HEK293 (cell line): ENCODE measurements around the gene COL5A1.

Experiments used
- CTCF ChIA-PET: fragments of 350-600 bp; formaldehyde crosslinking; extraction: SDS; loops from one replicate; lab custom pipeline; 2021; ENCODE audit warnings: antibody characterized with exemption; lab: Yijun Ruan, JAX
- POLR2A ChIA-PET: fragments of 300-600 bp; formaldehyde crosslinking; extraction: SDS; loops from one replicate; lab custom pipeline; 2020; ENCODE audit warnings: antibody characterized with exemption, inconsistent platforms; lab: Yijun Ruan, JAX
- H3K27ac ChIP-seq: fragments of 200-500 bp; sonication (Bioruptor generic); 2 replicates; pipeline ENCODE4 v1.5.1; 2014; ENCODE audit warnings: low read depth, low read length, control low read depth, inconsistent platforms; ENCODE audit errors: extremely low read depth
- H3K36me3 ChIP-seq, 2 experiments: fragments of 200-500 bp in 1 of 2; sonication (Bioruptor generic) in 1 of 2; 1 replicate in 1 of 2; 2 replicates in 1 of 2; pipeline ENCODE4 v1.5.1; 2014 to 2017; ENCODE audit warnings: inconsistent platforms in 2 of 2, low read length in 2 of 2; ENCODE audit not compliant: control insufficient read depth in 2 of 2, insufficient read depth in 1 of 2
- H3K4me1 ChIP-seq: fragments of 200-500 bp; sonication (Bioruptor generic); 2 replicates; pipeline ENCODE4 v1.5.1; 2014; ENCODE audit warnings: mild to moderate bottlenecking, low read length, inconsistent platforms; ENCODE audit not compliant: control insufficient read depth, insufficient read depth
- H3K4me3 ChIP-seq: 2 replicates; pipeline ENCODE4 v1.5.1; 2011; ENCODE audit warnings: low read depth, mild to moderate bottlenecking, control low read depth, low read length, moderate library complexity
- H3K9me3 ChIP-seq: fragments of 200-500 bp; sonication (Bioruptor generic); 2 replicates; pipeline ENCODE4 v1.5.1; 2014; ENCODE audit warnings: low read depth, low read length, inconsistent platforms; ENCODE audit not compliant: control insufficient read depth, insufficient read depth
- KLF8 ChIP-seq: fragments of 450-650 bp; formaldehyde crosslinking; IDR thresholded peaks from 2 replicates; pipeline ENCODE4 v1.5.1; 2016; ENCODE audit warnings: missing biosample characterization, missing genetic modification characterization
- MYNN ChIP-seq: fragments of 450-650 bp; formaldehyde crosslinking; IDR thresholded peaks from 2 replicates; pipeline ENCODE4 v1.5.1; 2016; ENCODE audit warnings: missing biosample characterization, missing genetic modification characterization, borderline replicate concordance
- OVOL3 ChIP-seq: fragments of 450-650 bp; formaldehyde crosslinking; IDR thresholded peaks from 2 replicates; pipeline ENCODE4 v1.5.1; 2016; ENCODE audit warnings: missing biosample characterization, missing genetic modification characterization
- ZBTB21 ChIP-seq: fragments of 450-650 bp; formaldehyde crosslinking; IDR thresholded peaks from 2 replicates; pipeline ENCODE4 v1.5.1; 2017; ENCODE audit warnings: missing biosample characterization, missing genetic modification characterization
- ZFP69B ChIP-seq: fragments of 450-650 bp; formaldehyde crosslinking; IDR thresholded peaks from 2 replicates; pipeline ENCODE4 v1.5.1; 2016; ENCODE audit warnings: missing biosample characterization, missing genetic modification characterization
- ZNF16 ChIP-seq: fragments of 450-650 bp; formaldehyde crosslinking; IDR thresholded peaks from 2 replicates; pipeline ENCODE4 v1.5.1; 2016; ENCODE audit warnings: low read depth, missing biosample characterization, missing genetic modification characterization
- ZNF169 ChIP-seq: fragments of 450-650 bp; formaldehyde crosslinking; IDR thresholded peaks from 2 replicates; pipeline ENCODE4 v1.5.1; 2016; ENCODE audit warnings: missing biosample characterization, missing genetic modification characterization
- ZNF19 ChIP-seq: fragments of 450-650 bp; formaldehyde crosslinking; IDR thresholded peaks from 2 replicates; pipeline ENCODE4; 2016; ENCODE audit warnings: missing biosample characterization, missing genetic modification characterization, low read depth
- ZNF2 ChIP-seq: fragments of 450-650 bp; formaldehyde crosslinking; IDR thresholded peaks from 2 replicates; pipeline ENCODE4 v1.5.1; 2016; ENCODE audit warnings: missing biosample characterization, missing genetic modification characterization
- ZNF24 ChIP-seq: fragments of 450-650 bp; formaldehyde crosslinking; IDR thresholded peaks from 2 replicates; pipeline ENCODE4 v1.5.1; 2016; ENCODE audit warnings: missing biosample characterization, missing genetic modification characterization
- ZNF292 ChIP-seq: fragments of 450-650 bp; formaldehyde crosslinking; IDR thresholded peaks from 2 replicates; pipeline ENCODE4 v1.5.1; 2016; ENCODE audit warnings: low read depth, missing biosample characterization, missing genetic modification characterization, borderline replicate concordance
- ZNF354C ChIP-seq: fragments of 450-650 bp; formaldehyde crosslinking; IDR thresholded peaks from 2 replicates; pipeline ENCODE4 v1.5.1; 2016; ENCODE audit warnings: missing biosample characterization, missing genetic modification characterization, low read depth, borderline replicate concordance
- ZNF433 ChIP-seq: fragments of 450-650 bp; formaldehyde crosslinking; IDR thresholded peaks from 2 replicates; pipeline ENCODE4 v1.5.1; 2016; ENCODE audit warnings: missing biosample characterization, missing genetic modification characterization, low read depth
- ZNF561 ChIP-seq: fragments of 450-650 bp; IDR thresholded peaks from 2 replicates; pipeline ENCODE4 v1.5.1; 2018; ENCODE audit warnings: missing biosample characterization, missing genetic modification characterization, borderline replicate concordance
- ZNF660 ChIP-seq: fragments of 450-650 bp; IDR thresholded peaks from 2 replicates; pipeline ENCODE4 v1.5.1; 2018; ENCODE audit warnings: missing biosample characterization, mild to moderate bottlenecking, missing genetic modification characterization
- ZXDB ChIP-seq: fragments of 450-650 bp; formaldehyde crosslinking; IDR thresholded peaks from 2 replicates; pipeline ENCODE4 v1.5.1; 2016; ENCODE audit warnings: missing biosample characterization, missing genetic modification characterization
- TF ChIP-seq, protein P1 (sequence below): fragments of 450-650 bp; formaldehyde crosslinking; IDR thresholded peaks from 2 replicates; pipeline ENCODE4 v1.5.1; 2017; ENCODE audit warnings: missing biosample characterization, missing genetic modification characterization
- TF ChIP-seq, protein P2 (sequence below): fragments of 450-650 bp; formaldehyde crosslinking; IDR thresholded peaks from 2 replicates; pipeline ENCODE4 v1.5.1; 2016; ENCODE audit warnings: missing biosample characterization, missing genetic modification characterization
- TF ChIP-seq, protein P3 (sequence below): fragments of 450-650 bp; formaldehyde crosslinking; IDR thresholded peaks from 2 replicates; pipeline ENCODE4 v1.5.1; 2016; ENCODE audit warnings: missing biosample characterization, missing genetic modification characterization
- TF ChIP-seq, protein P4 (sequence below): fragments of 450-650 bp; formaldehyde crosslinking; IDR thresholded peaks from 2 replicates; pipeline ENCODE4 v1.5.1; 2016; ENCODE audit warnings: missing biosample characterization, missing genetic modification characterization
- TF ChIP-seq, protein P5 (sequence below): fragments of 450-650 bp; formaldehyde crosslinking; IDR thresholded peaks from 2 replicates; pipeline ENCODE4 v1.5.1; 2016; ENCODE audit warnings: missing biosample characterization, missing genetic modification characterization
- TF ChIP-seq, protein P6 (sequence below): fragments of 450-650 bp; formaldehyde crosslinking; IDR thresholded peaks from 2 replicates; pipeline ENCODE4 v1.5.1; 2016; ENCODE audit warnings: missing biosample characterization, missing genetic modification characterization

The COL5A1 gene

DNA sequence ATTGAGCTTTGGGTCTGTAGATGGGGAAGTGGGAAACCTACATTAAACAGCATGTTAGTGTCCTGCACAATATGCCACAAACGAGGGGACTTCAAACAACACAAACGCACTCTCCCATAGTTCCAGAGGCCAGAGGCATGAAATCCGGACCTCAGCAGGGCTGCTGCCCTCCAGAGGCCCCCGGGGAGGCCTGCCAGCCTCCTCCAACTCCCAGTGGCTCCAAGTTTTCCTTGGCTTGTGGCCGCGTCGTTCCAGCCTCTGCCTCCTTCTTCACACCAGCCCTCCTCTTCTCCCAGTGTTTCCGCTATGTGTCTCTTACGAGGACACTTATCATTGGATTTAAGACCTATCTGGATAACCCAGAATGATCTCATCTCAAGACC lies 13.3 kb upstream of the COL5A1 start:
- Histone ChIP-seq H3K36me3 (no peaks in the 10 kb centered on the region), H3K4me3 (no peak overlapping the region), H3K4me1 (no peaks in the 10 kb centered on the region), H3K27ac (no peak overlapping the region), H3K9me3 (no peaks in the 10 kb centered on the region)
- ChIA-PET CTCF (interaction anchor here (1.0 to 1.2 kb wide), 2 partner anchors 33 to 178 kb away, joined by 3 to 4 read pairs; no protein-coding TSS in a partner anchor), POLR2A (no interaction called here)
- TF ChIP-seq ZNF292 (tag by site-specific recombination) (no peak), ZNF16 (tag by site-specific recombination) (no peak), ZXDB (tag by site-specific recombination) (no peak), ZBTB21 (tag by site-specific recombination) (no peak), ZNF2 (no peak), MYNN (tag by site-specific recombination) (no peak)
- TF ChIP-seq, protein P1, sequence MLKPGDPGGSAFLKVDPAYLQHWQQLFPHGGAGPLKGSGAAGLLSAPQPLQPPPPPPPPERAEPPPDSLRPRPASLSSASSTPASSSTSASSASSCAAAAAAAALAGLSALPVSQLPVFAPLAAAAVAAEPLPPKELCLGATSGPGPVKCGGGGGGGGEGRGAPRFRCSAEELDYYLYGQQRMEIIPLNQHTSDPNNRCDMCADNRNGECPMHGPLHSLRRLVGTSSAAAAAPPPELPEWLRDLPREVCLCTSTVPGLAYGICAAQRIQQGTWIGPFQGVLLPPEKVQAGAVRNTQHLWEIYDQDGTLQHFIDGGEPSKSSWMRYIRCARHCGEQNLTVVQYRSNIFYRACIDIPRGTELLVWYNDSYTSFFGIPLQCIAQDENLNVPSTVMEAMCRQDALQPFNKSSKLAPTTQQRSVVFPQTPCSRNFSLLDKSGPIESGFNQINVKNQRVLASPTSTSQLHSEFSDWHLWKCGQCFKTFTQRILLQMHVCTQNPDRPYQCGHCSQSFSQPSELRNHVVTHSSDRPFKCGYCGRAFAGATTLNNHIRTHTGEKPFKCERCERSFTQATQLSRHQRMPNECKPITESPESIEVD (tag by site-specific recombination): no peak
- TF ChIP-seq, protein P2, sequence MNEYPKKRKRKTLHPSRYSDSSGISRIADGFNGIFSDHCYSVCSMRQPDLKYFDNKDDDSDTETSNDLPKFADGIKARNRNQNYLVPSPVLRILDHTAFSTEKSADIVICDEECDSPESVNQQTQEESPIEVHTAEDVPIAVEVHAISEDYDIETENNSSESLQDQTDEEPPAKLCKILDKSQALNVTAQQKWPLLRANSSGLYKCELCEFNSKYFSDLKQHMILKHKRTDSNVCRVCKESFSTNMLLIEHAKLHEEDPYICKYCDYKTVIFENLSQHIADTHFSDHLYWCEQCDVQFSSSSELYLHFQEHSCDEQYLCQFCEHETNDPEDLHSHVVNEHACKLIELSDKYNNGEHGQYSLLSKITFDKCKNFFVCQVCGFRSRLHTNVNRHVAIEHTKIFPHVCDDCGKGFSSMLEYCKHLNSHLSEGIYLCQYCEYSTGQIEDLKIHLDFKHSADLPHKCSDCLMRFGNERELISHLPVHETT: no peak
- TF ChIP-seq, protein P3, sequence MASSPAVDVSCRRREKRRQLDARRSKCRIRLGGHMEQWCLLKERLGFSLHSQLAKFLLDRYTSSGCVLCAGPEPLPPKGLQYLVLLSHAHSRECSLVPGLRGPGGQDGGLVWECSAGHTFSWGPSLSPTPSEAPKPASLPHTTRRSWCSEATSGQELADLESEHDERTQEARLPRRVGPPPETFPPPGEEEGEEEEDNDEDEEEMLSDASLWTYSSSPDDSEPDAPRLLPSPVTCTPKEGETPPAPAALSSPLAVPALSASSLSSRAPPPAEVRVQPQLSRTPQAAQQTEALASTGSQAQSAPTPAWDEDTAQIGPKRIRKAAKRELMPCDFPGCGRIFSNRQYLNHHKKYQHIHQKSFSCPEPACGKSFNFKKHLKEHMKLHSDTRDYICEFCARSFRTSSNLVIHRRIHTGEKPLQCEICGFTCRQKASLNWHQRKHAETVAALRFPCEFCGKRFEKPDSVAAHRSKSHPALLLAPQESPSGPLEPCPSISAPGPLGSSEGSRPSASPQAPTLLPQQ (tag by site-specific recombination): no peak

DNA sequence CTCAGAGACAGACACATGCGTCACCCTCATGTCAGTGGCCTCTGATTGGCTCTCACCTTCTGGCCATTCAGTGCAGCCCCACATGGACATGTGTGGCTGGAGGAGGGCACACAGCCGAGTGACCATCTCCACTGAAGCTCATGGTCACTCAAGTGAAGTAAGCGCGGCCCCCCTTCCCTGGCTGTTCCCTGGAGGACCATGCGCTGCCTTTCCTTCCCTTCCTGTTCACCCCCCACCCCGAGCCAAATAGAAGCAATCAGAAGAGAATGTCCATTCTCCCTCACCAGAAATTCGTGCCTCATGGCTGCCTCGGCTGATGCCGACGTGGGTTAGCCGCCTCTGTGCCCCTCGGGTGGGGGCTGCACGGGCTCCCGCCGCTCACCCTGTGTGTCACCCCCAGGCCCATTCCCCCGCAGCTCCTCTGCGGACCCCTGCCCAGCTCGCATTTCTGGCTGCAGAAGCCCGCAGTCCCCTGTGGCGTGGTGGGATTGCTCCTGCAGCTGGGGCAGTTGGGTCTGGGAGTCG lies 12.5 kb upstream of the COL5A1 start:
- no peak for TF ChIP-seq ZNF354C
- CTCF ChIA-PET: interaction anchor here (1.1 kb wide), 1 partner anchor 11 kb away, joined by 3 read pairs; no protein-coding TSS in a partner anchor
- H3K4me3 ChIP-seq: no peak overlapping the region
- H3K36me3 ChIP-seq: no peaks in the 10 kb centered on the region
- POLR2A ChIA-PET: no interaction called here
- H3K27ac ChIP-seq: no peak overlapping the region
- no peaks in the 10 kb centered on the region for H3K9me3 ChIP-seq
- H3K4me1 ChIP-seq: no peaks in the 10 kb centered on the region

DNA sequence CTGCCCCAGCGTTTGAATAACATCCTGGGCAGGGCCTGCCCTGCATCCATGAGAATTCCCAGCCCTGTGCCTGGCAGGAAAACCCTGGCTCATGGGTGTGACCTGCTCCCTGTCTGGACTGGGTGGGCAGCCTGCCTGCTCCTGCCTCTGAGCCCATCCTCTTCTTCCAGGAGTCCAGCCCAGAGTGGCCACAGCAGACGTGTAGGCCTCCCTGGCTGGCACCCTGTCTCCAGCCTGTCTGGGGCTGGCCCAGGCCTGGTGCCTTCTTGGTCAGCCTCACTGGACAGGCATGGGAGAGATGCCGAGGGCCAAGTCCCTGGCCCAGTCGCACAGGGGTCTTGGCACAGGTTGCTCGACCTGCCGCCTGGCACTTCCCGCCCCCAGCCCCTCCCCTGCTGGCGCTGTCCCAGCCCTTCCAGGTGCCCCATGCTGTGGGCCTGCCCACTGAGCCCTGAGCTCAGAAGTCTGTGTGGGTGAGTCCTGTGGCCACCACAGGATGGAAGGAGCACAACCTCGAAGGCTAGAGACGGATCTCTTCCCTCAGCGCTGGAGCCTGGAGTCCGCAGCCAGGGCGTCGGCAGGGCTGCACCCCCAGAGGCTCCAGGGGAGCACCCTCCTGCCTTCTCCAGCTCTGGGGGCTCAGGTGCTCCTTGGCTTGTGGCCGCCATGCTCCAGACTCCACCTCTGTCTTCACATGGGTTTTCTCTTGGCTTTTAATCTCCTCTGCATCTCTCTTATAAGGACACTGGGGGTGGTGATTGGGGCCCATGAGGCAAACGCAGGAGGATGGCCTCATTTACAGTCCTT lies 11.8 kb upstream of the COL5A1 start:
- ChIA-PET POLR2A (no interaction called here), CTCF (interaction anchor here (1.1 kb wide), 1 partner anchor 11 kb away, joined by 3 read pairs; no protein-coding TSS in a partner anchor)
- Histone ChIP-seq H3K9me3 (no peaks in the 10 kb centered on the region), H3K27ac (no peak overlapping the region), H3K36me3 (no peaks in the 10 kb centered on the region), H3K4me3 (no peak overlapping the region), H3K4me1 (no peaks in the 10 kb centered on the region)
- TF ChIP-seq, protein P4, sequence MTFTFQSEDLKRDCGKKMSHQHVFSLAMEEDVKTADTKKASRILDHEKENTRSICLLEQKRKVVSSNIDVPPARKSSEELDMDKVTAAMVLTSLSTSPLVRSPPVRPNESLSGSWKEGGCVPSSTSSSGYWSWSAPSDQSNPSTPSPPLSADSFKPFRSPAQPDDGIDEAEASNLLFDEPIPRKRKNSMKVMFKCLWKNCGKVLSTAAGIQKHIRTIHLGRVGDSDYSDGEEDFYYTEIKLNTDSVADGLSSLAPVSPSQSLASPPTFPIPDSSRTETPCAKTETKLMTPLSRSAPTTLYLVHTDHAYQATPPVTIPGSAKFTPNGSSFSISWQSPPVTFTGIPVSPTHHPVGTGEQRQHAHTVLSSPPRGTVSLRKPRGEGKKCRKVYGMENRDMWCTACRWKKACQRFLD (tag by site-specific recombination): no peak
- TF ChIP-seq OVOL3 (tag by site-specific recombination) (no peak), ZNF561 (tag by site-specific recombination) (no peak), KLF8 (tag by site-specific recombination) (no peak), ZNF169 (tag by site-specific recombination) (no peak), ZFP69B (no peak), ZNF19 (tag by site-specific recombination) (no peak), ZNF24 (tag by site-specific recombination) (no peak), ZNF433 (tag by site-specific recombination) (no peak), ZNF660 (tag by site-specific recombination) (no peak)
- TF ChIP-seq, protein P5, sequence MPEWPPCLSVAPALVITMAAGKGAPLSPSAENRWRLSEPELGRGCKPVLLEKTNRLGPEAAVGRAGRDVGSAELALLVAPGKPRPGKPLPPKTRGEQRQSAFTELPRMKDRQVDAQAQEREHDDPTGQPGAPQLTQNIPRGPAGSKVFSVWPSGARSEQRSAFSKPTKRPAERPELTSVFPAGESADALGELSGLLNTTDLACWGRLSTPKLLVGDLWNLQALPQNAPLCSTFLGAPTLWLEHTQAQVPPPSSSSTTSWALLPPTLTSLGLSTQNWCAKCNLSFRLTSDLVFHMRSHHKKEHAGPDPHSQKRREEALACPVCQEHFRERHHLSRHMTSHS: no peak
- TF ChIP-seq, protein P6, sequence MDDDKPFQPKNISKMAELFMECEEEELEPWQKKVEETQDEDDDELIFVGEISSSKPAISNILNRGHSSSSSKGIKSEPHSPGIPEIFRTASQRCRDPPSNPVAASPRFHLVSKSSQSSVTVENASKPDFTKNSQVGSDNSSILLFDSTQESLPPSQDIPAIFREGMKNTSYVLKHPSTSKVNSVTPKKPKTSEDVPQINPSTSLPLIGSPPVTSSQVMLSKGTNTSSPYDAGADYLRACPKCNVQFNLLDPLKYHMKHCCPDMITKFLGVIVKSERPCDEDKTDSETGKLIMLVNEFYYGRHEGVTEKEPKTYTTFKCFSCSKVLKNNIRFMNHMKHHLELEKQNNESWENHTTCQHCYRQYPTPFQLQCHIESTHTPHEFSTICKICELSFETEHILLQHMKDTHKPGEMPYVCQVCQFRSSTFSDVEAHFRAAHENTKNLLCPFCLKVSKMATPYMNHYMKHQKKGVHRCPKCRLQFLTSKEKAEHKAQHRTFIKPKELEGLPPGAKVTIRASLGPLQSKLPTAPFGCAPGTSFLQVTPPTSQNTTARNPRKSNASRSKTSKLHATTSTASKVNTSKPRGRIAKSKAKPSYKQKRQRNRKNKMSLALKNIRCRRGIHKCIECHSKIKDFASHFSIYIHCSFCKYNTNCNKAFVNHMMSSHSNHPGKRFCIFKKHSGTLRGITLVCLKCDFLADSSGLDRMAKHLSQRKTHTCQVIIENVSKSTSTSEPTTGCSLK (tag by site-specific recombination): no peak
